GM23338 (cell line): ENCODE measurements around the gene IL22RA1. TPM values are rescaled to one million over a fixed set of nuclear protein-coding genes. Genes with fewer than 3 reads are reported as not detected.

ENCODE experiments used
- ATAC-seq: fragments of 200-7000 bp; cut with Tn5 transposase; 3 replicates; pipeline ENCODE4 v1.9.1; 2020
- DNase-seq: peaks from one replicate; pipeline ENCODE4 v3.0.0-alpha.2; 2015; ENCODE audit warnings: low spot score
- H2AFZ ChIP-seq: fragments of 200-600 bp; sonication (generic); 2 replicates; pipeline ENCODE4 v1.8.0; 2016; ENCODE audit warnings: antibody characterized with exemption, mild to moderate bottlenecking, moderate library complexity
- H3F3A ChIP-seq: fragments of 200-600 bp; sonication (generic); replicated peaks from 2 replicates; pipeline ENCODE4 v1.8.0; 2017; ENCODE audit warnings: antibody characterized with exemption, mixed run types, low read depth
- H3K27ac ChIP-seq: fragments of 200-600 bp; sonication (generic); 2 replicates; pipeline ENCODE4 v1.6.1; 2016; ENCODE audit warnings: low read depth
- H3K27me3 ChIP-seq: fragments of 200-600 bp; sonication (generic); 2 replicates; pipeline ENCODE4 v1.8.0; 2016; ENCODE audit warnings: mild to moderate bottlenecking, mixed run types, moderate library complexity; ENCODE audit not compliant: insufficient read depth
- H3K36me3 ChIP-seq: fragments of 200-600 bp; sonication (generic); 2 replicates; pipeline ENCODE4 v1.8.0; 2016; ENCODE audit warnings: mild to moderate bottlenecking; ENCODE audit not compliant: insufficient read depth
- H3K4me1 ChIP-seq: fragments of 200-600 bp; sonication (generic); 2 replicates; pipeline ENCODE4 v1.8.0; 2016; ENCODE audit warnings: mild to moderate bottlenecking, moderate library complexity; ENCODE audit not compliant: insufficient read depth
- H3K4me2 ChIP-seq: fragments of 200-600 bp; sonication (generic); 2 replicates; pipeline ENCODE4 v1.7.1; 2017; ENCODE audit warnings: mixed run types
- H3K4me3 ChIP-seq: fragments of 200-600 bp; sonication (generic); 2 replicates; pipeline ENCODE4 v1.6.1; 2016; ENCODE audit warnings: mixed run types
- H3K79me2 ChIP-seq: fragments of 200-600 bp; sonication (generic); replicated peaks from 2 replicates; pipeline ENCODE4 v1.8.0; 2017; ENCODE audit warnings: mild to moderate bottlenecking; ENCODE audit not compliant: insufficient read depth
- H3K9me2 ChIP-seq: fragments of 200-600 bp; sonication (generic); 2 replicates; pipeline ENCODE4 v1.8.0; 2017; ENCODE audit not compliant: insufficient read depth
- H4K20me1 ChIP-seq: fragments of 200-600 bp; sonication (generic); replicated peaks from 2 replicates; pipeline ENCODE4 v1.8.0; 2017; ENCODE audit warnings: mild to moderate bottlenecking; ENCODE audit not compliant: insufficient read depth
- H3K27ac Mint-ChIP-seq: 2 replicates; pipeline ENCODE4 v1.8.0; 2020; ENCODE audit warnings: inconsistent platforms, mild to moderate bottlenecking, moderate library complexity, mixed read lengths
- H3K27me3 Mint-ChIP-seq: 3 replicates; pipeline ENCODE4 v1.8.0; 2022; ENCODE audit warnings: low read depth, mild to moderate bottlenecking, moderate library complexity, mixed read lengths, inconsistent platforms; ENCODE audit not compliant: insufficient read depth, poor library complexity
- H3K36me3 Mint-ChIP-seq: 3 replicates; pipeline ENCODE4 v1.8.0; 2021; ENCODE audit warnings: low read depth, mild to moderate bottlenecking, inconsistent platforms, moderate library complexity, mixed read lengths
- H3K4me1 Mint-ChIP-seq: 3 replicates; pipeline ENCODE4 v1.8.0; 2020; ENCODE audit warnings: mild to moderate bottlenecking, inconsistent platforms, mixed read lengths
- H3K4me3 Mint-ChIP-seq: 3 replicates; pipeline ENCODE4 v1.8.0; 2021; ENCODE audit warnings: moderate library complexity, mild to moderate bottlenecking, inconsistent platforms, mixed read lengths
- H3K9me3 Mint-ChIP-seq: 3 replicates; pipeline ENCODE4 v1.8.0; 2020; ENCODE audit warnings: moderate library complexity, mild to moderate bottlenecking, inconsistent platforms, mixed read lengths
- EZH2 ChIP-seq: fragments of 200-600 bp; sonication (generic); IDR thresholded peaks from one replicate; pipeline ENCODE4 v1.8.0; 2017; ENCODE audit warnings: antibody characterized with exemption, mild to moderate bottlenecking, low read depth; ENCODE audit not compliant: unreplicated experiment
- EZH2phosphoT487 ChIP-seq: fragments of 200-600 bp; sonication (generic); IDR thresholded peaks from one replicate; pipeline ENCODE4 v1.8.1; 2018; ENCODE audit warnings: antibody characterized with exemption; ENCODE audit not compliant: unreplicated experiment
- JUNB ChIP-seq: IDR thresholded peaks from one replicate; pipeline ENCODE4 v1.6.1; 2016; ENCODE audit warnings: antibody characterized with exemption; ENCODE audit not compliant: unreplicated experiment
- NANOG ChIP-seq: IDR thresholded peaks from 2 replicates; pipeline ENCODE4 v1.6.1; 2016; ENCODE audit warnings: antibody characterized with exemption, borderline replicate concordance
- POLR2AphosphoS5 ChIP-seq: IDR thresholded peaks from 2 replicates; pipeline ENCODE4 v1.6.1; 2016; ENCODE audit warnings: antibody characterized with exemption, low read depth
- ZNF331 ChIP-seq: fragments of 250-450 bp; sonication (Bioruptor Pico); IDR thresholded peaks from 2 replicates; pipeline ENCODE4 v1.5.0; 2020; ENCODE audit warnings: low read depth, mild to moderate bottlenecking, moderate library complexity
- ZNF462 ChIP-seq: fragments of 250-450 bp; sonication (Bioruptor Pico); IDR thresholded peaks from 2 replicates; pipeline ENCODE4 v1.5.0; 2020; ENCODE audit warnings: mild to moderate bottlenecking, moderate library complexity
- polyA plus RNA-seq: library from polyadenylated mRNA; unstranded; fragments of >200 nt; fragmentation: Nextera tagmentation; extraction: Ambion mirVana; gene quantifications from 2 replicates; pipeline ENCODE4 v1.2.1, GENCODE V29; 2016
- total RNA-seq: library from RNA; depleted of rRNA; stranded (reverse); fragments of >200 nt; shearing (Covaris generic); gene quantifications from 2 replicates; pipeline ENCODE4 v1.2.3, GENCODE V29; 2014

The IL22RA1 gene
- total and polyA plus RNA-seq, 2 experiments from 2014 or later, result 0.11 to 0.28 TPM

- no peak for TF ChIP-seq ZNF462
Measured at GRCh38 chr1:24162201-24162600, 19.3 kb upstream of the IL22RA1 start (continued).

GRCh38 chr1:24161270-24161669 lies 18.3 kb upstream of the IL22RA1 start:
- Histone ChIP-seq H3K36me3 (peaks cover 3% of the 10 kb centered on the region; the same call in 1 of the 2 replicates), H3K9me2 (no peaks in the 10 kb centered on the region), H3K4me1 (no peaks in the 10 kb centered on the region), H3F3A (no peaks in the 10 kb centered on the region), H3K4me3 (no peak overlapping the region), H4K20me1 (no peaks in the 10 kb centered on the region; the same call in 1 of the 2 replicates), H3K4me2 (no peak overlapping the region), H3K27ac (no peak overlapping the region), H2AFZ (no peak overlapping the region), H3K27me3 (no peaks in the 10 kb centered on the region), H3K79me2 (no peaks in the 10 kb centered on the region)
- Mint-ChIP-seq H3K27ac (no peak overlapping the region), H3K36me3 (peaks cover 22% of the 10 kb centered on the region), H3K27me3 (peaks cover 6% of the 10 kb centered on the region), H3K4me1 (no peaks in the 10 kb centered on the region; the same call in 2 of the 3 replicates), H3K4me3 (no peak overlapping the region), H3K9me3 (no peaks in the 10 kb centered on the region; the same call in 2 of the 3 replicates)
- DNase-seq (no peak), ATAC-seq (no peak)
- TF ChIP-seq ZNF462 (no peak), ZNF331 (CRISPR knock-in tag) (no peak), EZH2 (no peak), POLR2AphosphoS5 (no peak), JUNB (no peak), NANOG (no peak), EZH2phosphoT487 (no peak)
